Right lobe of liver (tissue), 6 donors: ENCODE measurements around the gene DCAF11. TPM values are rescaled to one million over a fixed set of nuclear protein-coding genes. Genes with fewer than 3 reads are reported as not detected.

Source experiments
- ATAC-seq, 4 donors: fragments of 200-7000 bp; cut with Tn5 transposase; one replicate each; pipeline ENCODE4 v1.9.1; 2020; ENCODE audit warnings: mild to moderate bottlenecking in 4 of 4, moderate library complexity in 4 of 4
- DNase-seq, 3 donors: peaks; one replicate each; pipeline ENCODE4 v3.0.0-alpha.2; 2020
- H3K27ac ChIP-seq, 3 donors: fragments of 200-600 bp; one replicate each; pipeline ENCODE4 v1.8.0; 2022
- H3K27me3 ChIP-seq, 2 donors: fragments of 200-600 bp; one replicate each; pipeline ENCODE4 v1.8.0; 2022
- H3K36me3 ChIP-seq, 4 donors: fragments of 200-600 bp; sonication (generic) in 1 of 4; one replicate each; pipeline versions ENCODE4 v1.5.1 to v1.8.0; 2017 to 2022; ENCODE audit warnings: control low read depth in 1 of 4
- H3K4me1 ChIP-seq, 4 donors: fragments of 200-600 bp; sonication (generic) in 1 of 4; one replicate each; pipeline versions ENCODE4 v1.5.1 to v1.8.0; 2017 to 2022; ENCODE audit warnings: control low read depth in 1 of 4
- H3K4me3 ChIP-seq, 3 donors: fragments of 200-600 bp; one replicate each; pipeline ENCODE4 v1.8.0; 2022
- H3K9me3 ChIP-seq, 4 donors: fragments of 200-600 bp; sonication (generic) in 1 of 4; one replicate each; pipeline versions ENCODE4 v1.5.1 to v1.8.0; 2017 to 2022; ENCODE audit warnings: control low read depth in 1 of 4
- POLR2A ChIP-seq: fragments of 450-650 bp; IDR thresholded peaks from one replicate; pipeline ENCODE4 v1.6.1; 2017; ENCODE audit warnings: antibody characterized with exemption, mild to moderate bottlenecking
- WGBS: methylation state at CpG from one replicate; pipeline ENCODE4 v1.1.6; 2018; ENCODE audit warnings: low coverage, low lambda C conversion rate; ENCODE audit not compliant: insufficient coverage; ENCODE audit errors: missing lambda C conversion rate; 5-methylcytosine and 5-hydroxymethylcytosine counted together
- intact Hi-C, 2 donors: fragments of 100-400 bp; cut with DNase I; formaldehyde crosslinking; loops; one replicate each; pipeline versions ENCODE4 v1.11.2 to v1.14.1; 2022
- microRNA-seq, 2 donors: library from miRNA; unstranded; fragments of <30 nt; microRNA quantifications; one replicate each; pipeline ENCODE4, GENCODE V29; 2019 to 2020
- small RNA-seq, 2 experiments: library from RNA; depleted of rRNA; stranded (forward); fragments of <200 nt; gene quantifications; one replicate each; pipeline ENCODE3, GENCODE V24; 2016
- total RNA-seq, 6 experiments: library from RNA; depleted of rRNA in 2 of 6; stranded (reverse); fragments of >200 nt in 2 of 6; fragmentation: NEBNext Ultra II Directional in 3 of 6; extraction: Animal tissue kit (Norgen Biotek cat#: 25700) in 3 of 6; gene quantifications; one replicate each; pipeline versions ENCODE4 v1.1.0 to v1.2.4, GENCODE V29; 2016 to 2023
- TF ChIP-seq, protein P1 (sequence below), 4 donors: fragments of 200-600 bp in 3 of 4; fragments of 450-650 bp in 1 of 4; IDR thresholded peaks; one replicate each; pipeline versions ENCODE4 v1.5.1 to v1.8.0; 2016 to 2022; ENCODE audit warnings: antibody characterized with exemption in 4 of 4, mild to moderate bottlenecking in 2 of 4
- donor health status: DM: no; HTN: yes; CAD: no.
- donor health status: DM: no; HTN: no; CAD: no.
- donor health status: DM: no; HTN: no; CAD: no.
- donor health status: DM: no; HTN: yes; CAD: no.
- donor health status: DM: no; HTN: yes; CAD: no.

Gene DCAF11
- total RNA-seq, 6 experiments from 2014 or later, result 65.9 to 180 (median 103) TPM

DNA sequence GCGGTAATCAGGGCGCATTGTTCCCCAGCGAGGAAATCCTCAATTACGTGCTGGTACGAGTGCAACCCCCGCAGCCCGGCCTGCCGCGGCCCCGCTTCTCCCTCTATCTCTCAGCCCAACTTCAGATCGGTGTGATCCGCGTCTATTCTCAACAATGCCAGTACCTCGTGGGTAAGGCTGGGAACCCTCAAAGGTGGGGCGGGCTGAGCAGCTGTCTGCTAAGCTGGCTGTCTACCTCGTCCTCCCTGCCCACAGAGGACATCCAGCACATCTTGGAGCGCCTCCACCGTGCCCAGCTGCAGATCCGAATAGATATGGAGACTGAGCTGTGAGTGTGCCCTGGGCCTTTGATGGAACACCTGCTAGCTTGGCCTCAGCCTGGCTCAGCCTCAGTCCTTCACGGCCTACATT is 58.3 kb downstream of the DCAF11 start:
- Histone ChIP-seq H3K4me3 (no peak overlapping the region), H3K4me1 (no peaks in the 10 kb centered on the region), H3K9me3 (no peaks in the 10 kb centered on the region), H3K27me3 (no peaks in the 10 kb centered on the region), H3K27ac (no peak overlapping the region), H3K36me3 (peaks cover 0 to 5% (median 0%) of the 10 kb centered on the region in 4 donors)
- ATAC-seq, result no peak
- WGBS, result 87% methylated on average over 20 of the region's 20 CpGs
- TF ChIP-seq POLR2A, result no peak
- TF ChIP-seq, protein P1, sequence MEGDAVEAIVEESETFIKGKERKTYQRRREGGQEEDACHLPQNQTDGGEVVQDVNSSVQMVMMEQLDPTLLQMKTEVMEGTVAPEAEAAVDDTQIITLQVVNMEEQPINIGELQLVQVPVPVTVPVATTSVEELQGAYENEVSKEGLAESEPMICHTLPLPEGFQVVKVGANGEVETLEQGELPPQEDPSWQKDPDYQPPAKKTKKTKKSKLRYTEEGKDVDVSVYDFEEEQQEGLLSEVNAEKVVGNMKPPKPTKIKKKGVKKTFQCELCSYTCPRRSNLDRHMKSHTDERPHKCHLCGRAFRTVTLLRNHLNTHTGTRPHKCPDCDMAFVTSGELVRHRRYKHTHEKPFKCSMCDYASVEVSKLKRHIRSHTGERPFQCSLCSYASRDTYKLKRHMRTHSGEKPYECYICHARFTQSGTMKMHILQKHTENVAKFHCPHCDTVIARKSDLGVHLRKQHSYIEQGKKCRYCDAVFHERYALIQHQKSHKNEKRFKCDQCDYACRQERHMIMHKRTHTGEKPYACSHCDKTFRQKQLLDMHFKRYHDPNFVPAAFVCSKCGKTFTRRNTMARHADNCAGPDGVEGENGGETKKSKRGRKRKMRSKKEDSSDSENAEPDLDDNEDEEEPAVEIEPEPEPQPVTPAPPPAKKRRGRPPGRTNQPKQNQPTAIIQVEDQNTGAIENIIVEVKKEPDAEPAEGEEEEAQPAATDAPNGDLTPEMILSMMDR (IDR thresholded peaks at IDR 0.05), result no peak
- peak in 1 of 3 donors; percentile 49 for DNase-seq
- intact Hi-C loops, result no loop called here

Small RNAs within 50 kb of the gene (microRNA-seq; reads per million reads assigned to microRNA genes)
- gene MIR7703, result 0 to 0.29 reads per million in 2 donors

Small RNAs within 50 kb of the gene (small RNA-seq; reads per million reads assigned to genes)
- gene IRF9 (0 reads per million in 2 experiments), gene RNA5SP383 (0.26 to 1.2 reads per million in 2 experiments)

Other genes with a start within 250 kb of the DCAF11 start
- gene DHRS4, start 161.0 kb upstream of the DCAF11 start, total RNA-seq, result 10 to 100 TPM; 30.5 to 82.5 (median 45.1) TPM
- 10 to 100 TPM; 17.7 to 53.6 (median 32.3) TPM for gene DHRS4L2, start 125.8 kb upstream of the DCAF11 start, total RNA-seq
- 1 to 10 TPM in 1 of 6 experiments, under 1 TPM in 5; 0.18 to 1.9 (median 0.29) TPM for gene CARMIL3, start 62.8 kb upstream of the DCAF11 start, total RNA-seq
- gene CPNE6, start 43.2 kb upstream of the DCAF11 start, total RNA-seq, result under 1 TPM in 4 of 6 experiments, not detected in 2; 0.09 to 0.40 (median 0.18) TPM
- 100 to 1,000 TPM; 124 to 615 (median 240) TPM for gene PCK2, start 20.5 kb upstream of the DCAF11 start, total RNA-seq
- gene NRL, start 172 bp downstream of the DCAF11 start, total RNA-seq, result 1 to 10 TPM; 1.4 to 2.9 (median 2.1) TPM
- 10 to 100 TPM in 3 of 6 experiments, 1 to 10 TPM in 3; 1.5 to 32.5 (median 9.3) TPM for gene FITM1, start 15.9 kb downstream of the DCAF11 start, total RNA-seq
- 100 to 1,000 TPM in 4 of 6 experiments, 10 to 100 TPM in 2; 81.7 to 119 (median 107) TPM for gene PSME1, start 21.4 kb downstream of the DCAF11 start, total RNA-seq
- gene EMC9, start 26.8 kb downstream of the DCAF11 start, total RNA-seq, result 10 to 100 TPM; 10.2 to 21.4 (median 11.9) TPM
- gene PSME2, start 31.8 kb downstream of the DCAF11 start, total RNA-seq, result 100 to 1,000 TPM in 4 of 6 experiments, 10 to 100 TPM in 2; 66.1 to 142 (median 110) TPM
- gene RNF31, start 32.7 kb downstream of the DCAF11 start, total RNA-seq, result 10 to 100 TPM; 17.5 to 39.6 (median 26.2) TPM
- gene IRF9, start 46.5 kb downstream of the DCAF11 start, total RNA-seq, result 10 to 100 TPM; 17.4 to 66.6 (median 37.2) TPM
- gene REC8, start 57.3 kb downstream of the DCAF11 start, total RNA-seq, result 1 to 10 TPM; 1.6 to 7.4 (median 3.4) TPM
- gene IPO4, start 74.0 kb downstream of the DCAF11 start, total RNA-seq, result 10 to 100 TPM; 17.9 to 44.0 (median 23.0) TPM
- 10 to 100 TPM; 32.1 to 49.8 (median 41.2) TPM for gene TM9SF1, start 80.7 kb downstream of the DCAF11 start, total RNA-seq
- under 1 TPM in 2 of 6 experiments, not detected in 4; 0.29 TPM for gene TSSK4, start 90.9 kb downstream of the DCAF11 start, total RNA-seq
- 10 to 100 TPM; 11.9 to 28.9 (median 17.1) TPM for gene CHMP4A, start 98.7 kb downstream of the DCAF11 start, total RNA-seq
- 1 to 10 TPM; 3.7 to 6.3 (median 4.9) TPM for gene MDP1, start 101.3 kb downstream of the DCAF11 start, total RNA-seq
- 10 to 100 TPM; 60.0 to 72.9 (median 68.7) TPM for gene NEDD8, start 117.6 kb downstream of the DCAF11 start, total RNA-seq
- gene GMPR2, start 118.2 kb downstream of the DCAF11 start, total RNA-seq, result 10 to 100 TPM; 26.2 to 40.2 (median 34.2) TPM
- 10 to 100 TPM; 13.4 to 28.1 (median 24.1) TPM for gene TINF2, start 127.8 kb downstream of the DCAF11 start, total RNA-seq
- 1 to 10 TPM in 2 of 6 experiments, under 1 TPM in 4; 0.37 to 1.9 (median 0.77) TPM for gene TGM1, start 148.4 kb downstream of the DCAF11 start, total RNA-seq
- 10 to 100 TPM; 11.5 to 28.3 (median 15.2) TPM for gene RABGGTA, start 156.8 kb downstream of the DCAF11 start, total RNA-seq
- 10 to 100 TPM; 49.1 to 89.3 (median 60.1) TPM for gene DHRS1, start 185.0 kb downstream of the DCAF11 start, total RNA-seq
- 10 to 100 TPM in 4 of 6 experiments, 1 to 10 TPM in 2; 8.2 to 15.3 (median 11.4) TPM for gene NOP9, start 185.1 kb downstream of the DCAF11 start, total RNA-seq
- 100 to 1,000 TPM; 118 to 219 (median 196) TPM for gene CIDEB, start 193.2 kb downstream of the DCAF11 start, total RNA-seq
- 1 to 10 TPM; 1.8 to 5.8 (median 3.5) TPM for gene LTB4R2, start 195.4 kb downstream of the DCAF11 start, total RNA-seq
- gene LTB4R, start 196.7 kb downstream of the DCAF11 start, total RNA-seq, result 1 to 10 TPM; 2.7 to 5.5 (median 3.9) TPM
- gene ADCY4, start 220.3 kb downstream of the DCAF11 start, total RNA-seq, result 1 to 10 TPM; 2.3 to 7.2 (median 3.9) TPM
- gene RIPK3, start 225.2 kb downstream of the DCAF11 start, total RNA-seq, result 1 to 10 TPM in 2 of 6 experiments, under 1 TPM in 4; 0.70 to 1.6 (median 0.90) TPM